Mesothelial cell of epicardium (in vitro differentiated cells): ENCODE data around the gene SMOC2. TPM values are rescaled to one million over a fixed set of nuclear protein-coding genes. Genes with fewer than 3 reads are reported as not detected.

Experiments used
- DNase-seq, 2 experiments: peaks; one replicate each; pipeline ENCODE4 v3.0.0; 2021; ENCODE audit warnings: low spot score in 2 of 2; ENCODE audit not compliant: unreplicated experiment in 2 of 2
- H3K27ac Mint-ChIP-seq: 2 replicates; pipeline ENCODE4 v1.8.0; 2021; ENCODE audit warnings: mixed read lengths
- H3K27me3 Mint-ChIP-seq: 2 replicates; pipeline ENCODE4 v1.8.0; 2021; ENCODE audit warnings: low read depth, mixed read lengths
- H3K36me3 Mint-ChIP-seq: 2 replicates; pipeline ENCODE4 v1.8.0; 2021; ENCODE audit warnings: mixed read lengths
- H3K4me1 Mint-ChIP-seq: 2 replicates; pipeline ENCODE4 v1.8.0; 2021; ENCODE audit warnings: mixed read lengths
- H3K4me3 Mint-ChIP-seq: 2 replicates; pipeline ENCODE4 v1.8.0; 2021; ENCODE audit warnings: mild to moderate bottlenecking, moderate library complexity, mixed read lengths
- H3K9me3 Mint-ChIP-seq: 2 replicates; pipeline ENCODE4 v1.8.0; 2021; ENCODE audit warnings: mixed read lengths
- CTCF ChIP-seq: fragments of 200-600 bp; sonication (generic); IDR thresholded peaks from one replicate; pipeline ENCODE4 v1.5.0; 2021; ENCODE audit warnings: antibody characterized with exemption; ENCODE audit not compliant: unreplicated experiment
- total RNA-seq: library from RNA; stranded (reverse); gene quantifications from 3 replicates; pipeline ENCODE4 v1.2.1, GENCODE V29; 2021

SMOC2 gene
- total RNA-seq, 1 donor from 2014 or later = 4.4 TPM

- no peak for TF ChIP-seq CTCF
- Mint-ChIP-seq H3K4me1 (peaks cover 21% of the 10 kb centered on the region), H3K27me3 (no peaks in the 10 kb centered on the region), H3K4me3 (no peak overlapping the region), H3K27ac (no peak overlapping the region), H3K9me3 (no peaks in the 10 kb centered on the region), H3K36me3 (no peaks in the 10 kb centered on the region)
- no peak for DNase-seq
Measured at GRCh38 chr6:168493976-168494375, 53.0 kb downstream of the SMOC2 start.

GRCh38 chr6:168494726-168495125, 53.7 kb downstream of the SMOC2 start:
- no peaks in the 10 kb centered on the region for H3K36me3 Mint-ChIP-seq
- no peak overlapping the region for H3K4me3 Mint-ChIP-seq
- no peaks in the 10 kb centered on the region for H3K27me3 Mint-ChIP-seq
- H3K9me3 Mint-ChIP-seq = no peaks in the 10 kb centered on the region
- DNase-seq = no peak
- no peak overlapping the region for H3K27ac Mint-ChIP-seq
- TF ChIP-seq CTCF = no peak
- peaks cover 21% of the 10 kb centered on the region for H3K4me1 Mint-ChIP-seq

DNA sequence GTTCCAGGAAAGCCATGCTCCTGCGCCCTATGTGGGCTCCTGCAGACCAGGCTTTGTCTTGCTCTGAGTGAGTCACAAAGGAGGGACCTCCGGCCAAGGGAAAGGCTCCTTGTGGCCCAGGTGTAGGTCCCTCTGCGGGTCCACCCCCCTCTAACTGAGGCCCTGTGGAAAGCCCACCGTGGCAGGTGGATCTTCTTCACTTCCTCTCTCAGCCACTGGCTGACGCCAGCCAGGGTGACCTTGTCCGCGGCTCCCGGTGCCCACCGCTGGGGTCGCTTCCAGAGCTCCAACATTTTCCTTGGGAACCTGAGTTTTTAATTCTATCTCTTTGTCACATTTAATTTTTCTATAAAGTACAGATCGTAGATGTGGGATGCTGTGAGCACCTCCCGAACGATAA, 54.1 kb downstream of the SMOC2 start:
- no peak overlapping the region for H3K4me3 Mint-ChIP-seq
- H3K4me1 Mint-ChIP-seq = peaks cover 21% of the 10 kb centered on the region
- H3K27ac Mint-ChIP-seq = no peak overlapping the region
- no peaks in the 10 kb centered on the region for H3K36me3 Mint-ChIP-seq
- no peak for TF ChIP-seq CTCF
- no peaks in the 10 kb centered on the region for H3K9me3 Mint-ChIP-seq
- no peak for DNase-seq
- no peaks in the 10 kb centered on the region for H3K27me3 Mint-ChIP-seq

DNA sequence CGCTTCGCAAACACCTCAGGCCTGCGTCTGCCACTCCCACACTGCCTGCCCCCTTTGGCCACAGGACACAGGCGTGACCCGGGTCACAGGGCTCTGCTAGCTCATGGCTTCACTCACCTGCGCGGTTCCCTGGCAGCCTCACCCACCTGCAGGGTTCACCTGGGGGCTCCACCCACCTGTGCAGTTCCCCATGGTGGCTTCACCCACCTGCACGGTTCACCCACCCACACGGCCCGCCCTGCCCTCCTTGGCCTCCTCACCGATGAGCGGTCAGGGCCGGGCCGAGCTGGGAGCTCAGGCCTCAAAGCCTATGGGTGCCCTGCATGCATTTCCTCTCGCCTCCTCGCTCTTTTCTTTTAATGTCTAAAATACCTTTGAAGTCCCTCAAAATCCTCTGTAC, 54.7 kb downstream of the SMOC2 start:
- Mint-ChIP-seq H3K4me1 (peaks cover 21% of the 10 kb centered on the region), H3K9me3 (no peaks in the 10 kb centered on the region), H3K27ac (no peak overlapping the region), H3K27me3 (no peaks in the 10 kb centered on the region), H3K36me3 (no peaks in the 10 kb centered on the region), H3K4me3 (no peak overlapping the region)
- TF ChIP-seq CTCF = no peak
- DNase-seq = no peak

DNA sequence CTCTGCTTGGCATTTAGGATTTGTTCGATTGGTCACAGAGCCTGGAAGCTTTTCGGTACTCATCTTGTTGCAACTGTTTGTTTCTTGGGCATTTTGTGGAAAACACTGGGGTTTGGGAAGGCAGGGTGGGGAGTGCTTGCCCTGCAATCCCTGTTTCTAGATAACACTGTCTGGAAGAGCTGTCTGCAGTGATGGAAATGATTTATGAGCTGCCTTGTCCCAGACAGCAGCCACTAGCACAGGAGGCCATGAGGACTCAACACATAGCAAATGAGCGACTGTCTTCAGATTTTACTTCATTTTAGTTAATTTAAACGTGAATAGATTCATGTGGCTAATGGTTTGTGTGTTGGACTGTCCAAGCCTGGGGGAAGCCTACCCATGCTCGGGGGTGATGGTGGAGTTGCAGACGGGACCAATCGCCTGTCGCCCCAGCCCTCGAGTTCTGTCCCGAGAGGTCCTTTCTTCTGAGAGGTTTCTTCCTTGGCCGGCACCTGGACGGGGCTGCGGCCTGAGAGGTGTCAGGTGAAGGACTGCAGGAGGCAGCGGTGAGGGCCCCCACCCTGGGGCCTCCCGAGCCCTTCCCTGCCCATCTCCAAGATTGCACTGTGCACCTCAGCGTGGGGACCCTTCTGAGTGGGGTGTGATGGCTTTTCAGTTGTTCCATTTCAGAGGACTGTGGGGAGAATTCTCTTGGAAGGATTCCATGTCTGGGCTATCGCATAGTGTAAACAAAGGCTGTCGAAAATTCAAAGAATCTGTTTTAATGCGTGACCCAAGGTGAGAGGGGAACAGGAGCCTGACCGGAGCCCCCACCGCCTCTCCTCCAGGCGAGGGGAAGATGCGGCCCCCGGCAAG, 55.4 kb downstream of the SMOC2 start:
- Mint-ChIP-seq H3K4me1 (peaks cover 21% of the 10 kb centered on the region), H3K36me3 (no peaks in the 10 kb centered on the region), H3K4me3 (no peak overlapping the region), H3K27ac (peak overlapping the region; percentile 4), H3K9me3 (no peaks in the 10 kb centered on the region), H3K27me3 (peaks cover 3% of the 10 kb centered on the region)
- DNase-seq = no peak
- TF ChIP-seq CTCF = no peak
